Measurements from ENCODE around the gene DROSHA.
"Not testable (repeated sequence)": the region's sequence is repeated elsewhere in the genome, so short reads cannot be mapped to it uniquely, and the experiment has no call there.

Gene DROSHA, protein sequence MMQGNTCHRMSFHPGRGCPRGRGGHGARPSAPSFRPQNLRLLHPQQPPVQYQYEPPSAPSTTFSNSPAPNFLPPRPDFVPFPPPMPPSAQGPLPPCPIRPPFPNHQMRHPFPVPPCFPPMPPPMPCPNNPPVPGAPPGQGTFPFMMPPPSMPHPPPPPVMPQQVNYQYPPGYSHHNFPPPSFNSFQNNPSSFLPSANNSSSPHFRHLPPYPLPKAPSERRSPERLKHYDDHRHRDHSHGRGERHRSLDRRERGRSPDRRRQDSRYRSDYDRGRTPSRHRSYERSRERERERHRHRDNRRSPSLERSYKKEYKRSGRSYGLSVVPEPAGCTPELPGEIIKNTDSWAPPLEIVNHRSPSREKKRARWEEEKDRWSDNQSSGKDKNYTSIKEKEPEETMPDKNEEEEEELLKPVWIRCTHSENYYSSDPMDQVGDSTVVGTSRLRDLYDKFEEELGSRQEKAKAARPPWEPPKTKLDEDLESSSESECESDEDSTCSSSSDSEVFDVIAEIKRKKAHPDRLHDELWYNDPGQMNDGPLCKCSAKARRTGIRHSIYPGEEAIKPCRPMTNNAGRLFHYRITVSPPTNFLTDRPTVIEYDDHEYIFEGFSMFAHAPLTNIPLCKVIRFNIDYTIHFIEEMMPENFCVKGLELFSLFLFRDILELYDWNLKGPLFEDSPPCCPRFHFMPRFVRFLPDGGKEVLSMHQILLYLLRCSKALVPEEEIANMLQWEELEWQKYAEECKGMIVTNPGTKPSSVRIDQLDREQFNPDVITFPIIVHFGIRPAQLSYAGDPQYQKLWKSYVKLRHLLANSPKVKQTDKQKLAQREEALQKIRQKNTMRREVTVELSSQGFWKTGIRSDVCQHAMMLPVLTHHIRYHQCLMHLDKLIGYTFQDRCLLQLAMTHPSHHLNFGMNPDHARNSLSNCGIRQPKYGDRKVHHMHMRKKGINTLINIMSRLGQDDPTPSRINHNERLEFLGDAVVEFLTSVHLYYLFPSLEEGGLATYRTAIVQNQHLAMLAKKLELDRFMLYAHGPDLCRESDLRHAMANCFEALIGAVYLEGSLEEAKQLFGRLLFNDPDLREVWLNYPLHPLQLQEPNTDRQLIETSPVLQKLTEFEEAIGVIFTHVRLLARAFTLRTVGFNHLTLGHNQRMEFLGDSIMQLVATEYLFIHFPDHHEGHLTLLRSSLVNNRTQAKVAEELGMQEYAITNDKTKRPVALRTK (N-terminal part only)

DNA sequence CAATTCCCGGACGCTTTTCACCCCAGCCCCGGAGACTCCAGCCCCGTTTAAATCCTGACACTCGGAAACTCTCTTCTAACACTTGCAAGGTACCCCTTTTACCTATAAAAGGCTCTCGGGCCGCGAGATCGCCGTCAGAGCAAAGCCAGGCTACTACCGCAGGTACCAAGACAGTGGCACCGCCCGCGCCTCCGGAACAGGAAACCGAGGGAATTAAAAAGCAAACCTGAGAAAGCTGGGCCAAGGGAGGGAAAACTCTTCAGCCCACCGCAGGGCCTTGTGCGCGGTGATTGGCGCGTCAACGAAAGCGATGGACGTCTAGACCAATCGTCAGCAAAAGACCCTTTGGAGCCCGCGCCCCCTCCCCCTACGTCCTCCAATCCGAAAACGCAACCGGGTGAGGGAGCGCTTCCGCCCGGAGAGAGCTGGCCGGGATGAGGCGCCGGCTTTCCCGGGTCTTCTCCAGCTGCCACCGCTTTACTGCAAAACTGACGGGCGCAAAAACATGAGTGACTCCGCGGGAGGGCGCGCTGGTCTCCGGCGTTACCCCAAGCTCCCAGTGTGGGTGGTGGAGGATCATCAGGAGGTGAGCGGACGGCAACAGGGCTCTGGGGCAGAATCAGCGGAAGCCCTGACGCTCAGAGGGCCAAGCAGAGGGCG is at the start of gene DROSHA, which contains the start of gene C5orf22:
TSS of gene DROSHA (minus strand) at position 206 of the 660 bp plus-strand sequence. CDS start 3,034 bp downstream, outside the sequence.
TSS of gene C5orf22 (plus strand) at position 414 of the 660 bp plus-strand sequence. CDS start at position 506, 92 bp downstream.
- Histone ChIP-seq H3K4me1 (ENCODE audit: control insufficient read depth in 2 of 2, insufficient read depth in 2 of 2, low read length in 2 of 2) (peaks cover 9 to 17% of the 10 kb centered on the region in 2 donors), H3K9me3 (ENCODE audit: control insufficient read depth in 2 of 2, low read length in 2 of 2) (no peaks in the 10 kb centered on the region), H3K36me3 (ENCODE audit: control insufficient read depth in 2 of 2, insufficient read depth in 2 of 2, low read length in 2 of 2) (peaks cover 27 to 39% of the 10 kb centered on the region in 2 donors), H3K4me3 (ENCODE audit: low read length in 2 of 2) (peak within 1 kb of the TSS; percentile 85 to 98), H3K9ac (ENCODE audit: low read depth in 1 of 2, low read length in 2 of 2) (peak within 1 kb of the TSS; percentile 64 to 92), H3K27ac (ENCODE audit: low read depth in 2 of 2, low read length in 2 of 2) (peak within 1 kb of the TSS; percentile 67 to 78), H3K27me3 (ENCODE audit: control insufficient read depth in 2 of 2, insufficient read depth in 2 of 2, low read length in 2 of 2) (no peaks in the 10 kb centered on the region)

DNA sequence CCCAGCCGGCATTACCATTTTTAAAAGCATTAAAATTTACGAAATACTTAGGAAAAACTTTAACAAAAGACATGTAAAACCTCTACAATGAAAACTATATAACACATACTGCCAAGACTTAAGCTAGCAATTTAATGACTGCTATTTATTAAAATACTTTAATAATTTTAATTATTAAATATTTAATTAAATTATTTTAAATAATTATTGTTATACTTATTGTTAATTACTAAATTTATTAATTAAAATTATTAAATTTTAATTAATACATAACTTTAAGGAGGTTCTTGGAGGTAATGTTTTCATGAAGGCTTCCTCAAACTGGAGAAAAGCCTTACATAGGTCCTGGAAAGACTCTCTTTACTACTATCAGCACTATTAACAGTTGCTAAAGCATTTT is 47.7 kb upstream of the DROSHA start:
- Histone ChIP-seq H3K9ac (ENCODE audit: low read depth in 1 of 2, low read length in 2 of 2) (no peak overlapping the region), H3K36me3 (ENCODE audit: control insufficient read depth in 2 of 2, insufficient read depth in 2 of 2, low read length in 2 of 2) (no peaks in the 10 kb centered on the region), H3K4me1 (ENCODE audit: control insufficient read depth in 2 of 2, insufficient read depth in 2 of 2, low read length in 2 of 2) (no peaks in the 10 kb centered on the region), H3K9me3 (ENCODE audit: control insufficient read depth in 2 of 2, low read length in 2 of 2) (no peaks in the 10 kb centered on the region), H3K27me3 (ENCODE audit: control insufficient read depth in 2 of 2, insufficient read depth in 2 of 2, low read length in 2 of 2) (peaks cover 0 to 2% of the 10 kb centered on the region in 2 donors), H3K27ac (ENCODE audit: low read depth in 2 of 2, low read length in 2 of 2) (no peak overlapping the region), H3K4me3 (ENCODE audit: low read length in 2 of 2) (no peak overlapping the region)

- Histone ChIP-seq H3K27me3 (ENCODE audit: control insufficient read depth in 2 of 2, insufficient read depth in 2 of 2, low read length in 2 of 2) (peaks cover 0 to 2% of the 10 kb centered on the region in 2 donors), H3K9me3 (ENCODE audit: control insufficient read depth in 2 of 2, low read length in 2 of 2) (no peaks in the 10 kb centered on the region), H3K27ac (ENCODE audit: low read depth in 2 of 2, low read length in 2 of 2) (no peak overlapping the region), H3K9ac (ENCODE audit: low read depth in 1 of 2, low read length in 2 of 2) (no peak overlapping the region), H3K4me1 (ENCODE audit: control insufficient read depth in 2 of 2, insufficient read depth in 2 of 2, low read length in 2 of 2) (no peaks in the 10 kb centered on the region), H3K4me3 (ENCODE audit: low read length in 2 of 2) (no peak overlapping the region), H3K36me3 (ENCODE audit: control insufficient read depth in 2 of 2, insufficient read depth in 2 of 2, low read length in 2 of 2) (no peaks in the 10 kb centered on the region)
Measured at GRCh38 chr5:31577438-31577837, 45.5 kb upstream of the DROSHA start.

- H3K27ac ChIP-seq (ENCODE audit: low read depth in 2 of 2, low read length in 2 of 2), result no peak overlapping the region
- H3K9ac ChIP-seq (ENCODE audit: low read depth in 1 of 2, low read length in 2 of 2), result no peak overlapping the region
- no peaks in the 10 kb centered on the region for H3K27me3 ChIP-seq (ENCODE audit: control insufficient read depth in 2 of 2, insufficient read depth in 2 of 2, low read length in 2 of 2)
- H3K9me3 ChIP-seq (ENCODE audit: control insufficient read depth in 2 of 2, low read length in 2 of 2), result no peaks in the 10 kb centered on the region
- H3K36me3 ChIP-seq (ENCODE audit: control insufficient read depth in 2 of 2, insufficient read depth in 2 of 2, low read length in 2 of 2), result no peaks in the 10 kb centered on the region
- H3K4me1 ChIP-seq (ENCODE audit: control insufficient read depth in 2 of 2, insufficient read depth in 2 of 2, low read length in 2 of 2), result no peaks in the 10 kb centered on the region
- H3K4me3 ChIP-seq (ENCODE audit: low read length in 2 of 2), result no peak overlapping the region
Measured at GRCh38 chr5:31574772-31575171, 42.9 kb upstream of the DROSHA start.

GRCh38 chr5:31573494-31574142 is 41.7 kb upstream of the DROSHA start:
- Histone ChIP-seq H3K36me3 (ENCODE audit: control insufficient read depth in 2 of 2, insufficient read depth in 2 of 2, low read length in 2 of 2) (no peaks in the 10 kb centered on the region), H3K9me3 (ENCODE audit: control insufficient read depth in 2 of 2, low read length in 2 of 2) (no peaks in the 10 kb centered on the region), H3K4me1 (ENCODE audit: control insufficient read depth in 2 of 2, insufficient read depth in 2 of 2, low read length in 2 of 2) (no peaks in the 10 kb centered on the region)

GRCh38 chr5:31569068-31569467 is 37.2 kb upstream of the DROSHA start:
- Histone ChIP-seq H3K9me3 (ENCODE audit: control insufficient read depth in 2 of 2, low read length in 2 of 2) (no peaks in the 10 kb centered on the region), H3K27me3 (ENCODE audit: control insufficient read depth in 2 of 2, insufficient read depth in 2 of 2, low read length in 2 of 2) (no peaks in the 10 kb centered on the region), H3K36me3 (ENCODE audit: control insufficient read depth in 2 of 2, insufficient read depth in 2 of 2, low read length in 2 of 2) (no peaks in the 10 kb centered on the region), H3K9ac (ENCODE audit: low read depth in 1 of 2, low read length in 2 of 2) (no peak overlapping the region), H3K4me3 (ENCODE audit: low read length in 2 of 2) (no peak overlapping the region), H3K4me1 (ENCODE audit: control insufficient read depth in 2 of 2, insufficient read depth in 2 of 2, low read length in 2 of 2) (no peaks in the 10 kb centered on the region), H3K27ac (ENCODE audit: low read depth in 2 of 2, low read length in 2 of 2) (no peak overlapping the region)

More at GRCh38 chr5:31573494-31574142, 41.7 kb upstream of the DROSHA start:
- no peak overlapping the region for H3K27ac ChIP-seq (ENCODE audit: low read depth in 2 of 2, low read length in 2 of 2)
- no peaks in the 10 kb centered on the region for H3K27me3 ChIP-seq (ENCODE audit: control insufficient read depth in 2 of 2, insufficient read depth in 2 of 2, low read length in 2 of 2)
- no peak overlapping the region for H3K9ac ChIP-seq (ENCODE audit: low read depth in 1 of 2, low read length in 2 of 2)
- H3K4me3 ChIP-seq (ENCODE audit: low read length in 2 of 2), result no peak overlapping the region

DNA sequence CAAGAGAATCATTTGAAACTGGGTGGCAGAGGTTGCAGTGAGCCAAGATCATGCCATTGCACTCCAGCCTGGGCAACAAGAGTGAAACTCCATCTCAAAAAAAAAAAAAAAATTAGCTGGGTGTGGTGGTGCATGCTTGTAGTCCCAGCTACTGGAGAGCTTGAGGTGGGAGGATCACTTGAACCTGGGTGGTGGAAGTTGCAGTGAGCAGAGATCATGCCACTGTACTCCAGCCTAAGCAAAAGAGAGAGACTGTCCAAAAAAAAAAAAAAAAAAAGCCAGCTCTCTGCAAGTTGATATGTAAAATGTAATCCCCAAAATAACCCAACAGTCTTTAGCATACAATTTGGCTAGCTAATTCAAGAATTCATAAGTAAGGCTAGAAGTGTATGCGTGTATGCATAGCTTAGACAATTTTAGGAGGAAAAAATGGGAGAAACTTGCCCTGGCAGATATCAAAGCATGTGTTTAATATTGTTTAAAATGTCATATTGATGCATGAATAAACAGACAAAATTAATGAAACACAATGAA is 36.5 kb upstream of the DROSHA start:
- H3K9me3 ChIP-seq (ENCODE audit: control insufficient read depth in 2 of 2, low read length in 2 of 2), result no peaks in the 10 kb centered on the region
- H3K9ac ChIP-seq (ENCODE audit: low read depth in 1 of 2, low read length in 2 of 2), result no peak overlapping the region
- H3K27ac ChIP-seq (ENCODE audit: low read depth in 2 of 2, low read length in 2 of 2), result no peak overlapping the region
- no peaks in the 10 kb centered on the region for H3K27me3 ChIP-seq (ENCODE audit: control insufficient read depth in 2 of 2, insufficient read depth in 2 of 2, low read length in 2 of 2)
- H3K4me3 ChIP-seq (ENCODE audit: low read length in 2 of 2), result no peak overlapping the region
- no peaks in the 10 kb centered on the region for H3K4me1 ChIP-seq (ENCODE audit: control insufficient read depth in 2 of 2, insufficient read depth in 2 of 2, low read length in 2 of 2)
- H3K36me3 ChIP-seq (ENCODE audit: control insufficient read depth in 2 of 2, insufficient read depth in 2 of 2, low read length in 2 of 2), result no peaks in the 10 kb centered on the region

GRCh38 chr5:31566362-31566761 is 34.5 kb upstream of the DROSHA start:
- H3K4me3 ChIP-seq (ENCODE audit: low read length in 2 of 2); H3K27ac ChIP-seq (ENCODE audit: low read depth in 2 of 2, low read length in 2 of 2); H3K36me3 ChIP-seq (ENCODE audit: control insufficient read depth in 2 of 2, insufficient read depth in 2 of 2, low read length in 2 of 2); H3K27me3 ChIP-seq (ENCODE audit: control insufficient read depth in 2 of 2, insufficient read depth in 2 of 2, low read length in 2 of 2); H3K9ac ChIP-seq (ENCODE audit: low read depth in 1 of 2, low read length in 2 of 2); H3K9me3 ChIP-seq (ENCODE audit: control insufficient read depth in 2 of 2, low read length in 2 of 2); H3K4me1 ChIP-seq (ENCODE audit: control insufficient read depth in 2 of 2, insufficient read depth in 2 of 2, low read length in 2 of 2): not testable (repeated sequence)

DNA sequence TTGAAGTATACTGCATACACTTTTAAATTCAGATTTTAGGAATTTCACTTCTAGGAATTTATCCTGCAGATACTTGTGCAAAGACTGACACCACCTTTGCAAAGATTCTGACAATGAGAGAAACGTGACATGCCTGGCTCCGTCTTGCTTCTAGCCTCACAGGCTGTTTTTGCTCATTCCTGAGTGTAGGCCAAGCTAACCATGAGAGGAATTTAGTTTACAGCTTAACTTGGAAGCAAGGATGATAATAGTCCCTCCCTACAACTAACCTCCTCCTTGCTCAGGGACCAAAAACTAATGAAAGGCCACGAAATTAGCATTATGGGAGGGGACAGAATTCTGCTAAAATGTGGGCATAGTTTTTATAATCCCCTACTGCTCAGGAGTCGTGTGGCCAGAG is 31.3 kb upstream of the DROSHA start:
- no peaks in the 10 kb centered on the region for H3K36me3 ChIP-seq (ENCODE audit: control insufficient read depth in 2 of 2, insufficient read depth in 2 of 2, low read length in 2 of 2)
- H3K9ac ChIP-seq (ENCODE audit: low read depth in 1 of 2, low read length in 2 of 2), result no peak overlapping the region
- H3K27me3 ChIP-seq (ENCODE audit: control insufficient read depth in 2 of 2, insufficient read depth in 2 of 2, low read length in 2 of 2), result no peaks in the 10 kb centered on the region
- no peak overlapping the region for H3K27ac ChIP-seq (ENCODE audit: low read depth in 2 of 2, low read length in 2 of 2)
- H3K4me3 ChIP-seq (ENCODE audit: low read length in 2 of 2), result no peak overlapping the region
- no peaks in the 10 kb centered on the region for H3K9me3 ChIP-seq (ENCODE audit: control insufficient read depth in 2 of 2, low read length in 2 of 2)
- H3K4me1 ChIP-seq (ENCODE audit: control insufficient read depth in 2 of 2, insufficient read depth in 2 of 2, low read length in 2 of 2), result no peaks in the 10 kb centered on the region
